IgD-negative memory B cell (primary cell): ENCODE data around the gene U2SURP. TPM values are rescaled to one million over a fixed set of nuclear protein-coding genes. Genes with fewer than 3 reads are reported as not detected.

Source experiments
- H3K27ac Mint-ChIP-seq, 3 donors: one replicate each; pipeline ENCODE4 v1.8.0; 2020 to 2022; ENCODE audit warnings: mild to moderate bottlenecking in 3 of 3, mixed read lengths in 3 of 3, moderate library complexity in 1 of 3
- H3K27me3 Mint-ChIP-seq: one replicate; pipeline ENCODE4 v1.8.0; 2021; ENCODE audit warnings: mixed read lengths
- H3K36me3 Mint-ChIP-seq: one replicate; pipeline ENCODE4 v1.8.0; 2020; ENCODE audit warnings: mild to moderate bottlenecking, mixed read lengths
- H3K4me1 Mint-ChIP-seq, 3 donors: one replicate each; pipeline ENCODE4 v1.8.0; 2020 to 2022; ENCODE audit warnings: mixed read lengths in 3 of 3, mild to moderate bottlenecking in 1 of 3
- H3K4me3 Mint-ChIP-seq, 4 donors: one replicate each; pipeline ENCODE4 v1.8.0; 2020 to 2022; ENCODE audit warnings: mild to moderate bottlenecking in 4 of 4, mixed read lengths in 4 of 4, moderate library complexity in 3 of 4
- H3K9me3 Mint-ChIP-seq, 3 donors: one replicate each; pipeline ENCODE4 v1.8.0; 2020 to 2021; ENCODE audit warnings: mixed read lengths in 3 of 3, mild to moderate bottlenecking in 1 of 3
- polyA plus RNA-seq: library from polyadenylated mRNA; unstranded; fragments of 300-500 nt; fragmentation: Illumina TruSeq; gene quantifications from one replicate; pipeline ENCODE4 v1.2.3, GENCODE V29; 2021

The U2SURP gene
- polyA plus RNA-seq, 1 donor from 2014 or later, result 114 TPM

GRCh38 chr3:143109861-143110260 is 108.5 kb downstream of the U2SURP start:
- no peaks in the 10 kb centered on the region for H3K4me1 Mint-ChIP-seq
- no peak overlapping the region for H3K4me3 Mint-ChIP-seq
- H3K27ac Mint-ChIP-seq, result no peak overlapping the region
- peaks cover 1 to 7% (median 6%) of the 10 kb centered on the region in 3 donors for H3K9me3 Mint-ChIP-seq
- H3K27me3 Mint-ChIP-seq, result peaks cover 4% of the 10 kb centered on the region
- H3K36me3 Mint-ChIP-seq, result no peaks in the 10 kb centered on the region

Other genes with a start within 250 kb of the U2SURP start
- not detected for gene PCOLCE2, start 112.5 kb upstream of the U2SURP start, polyA plus RNA-seq
- gene PAQR9, start 37.9 kb upstream of the U2SURP start, polyA plus RNA-seq, result not detected
- 7.8 TPM for gene CHST2, start 118.2 kb downstream of the U2SURP start, polyA plus RNA-seq